Measurements from ENCODE around the gene TMEM38A. TPM values are rescaled to one million over a fixed set of nuclear protein-coding genes. Genes with fewer than 3 reads are reported as not detected.

Gene TMEM38A
- total and polyA plus RNA-seq, 9 of the 15 experiments (the other 6 are each of a cell fraction or from before 2014, with no cell fraction given) = 0.35 to 2.1 (median 1.2) TPM

DNA sequence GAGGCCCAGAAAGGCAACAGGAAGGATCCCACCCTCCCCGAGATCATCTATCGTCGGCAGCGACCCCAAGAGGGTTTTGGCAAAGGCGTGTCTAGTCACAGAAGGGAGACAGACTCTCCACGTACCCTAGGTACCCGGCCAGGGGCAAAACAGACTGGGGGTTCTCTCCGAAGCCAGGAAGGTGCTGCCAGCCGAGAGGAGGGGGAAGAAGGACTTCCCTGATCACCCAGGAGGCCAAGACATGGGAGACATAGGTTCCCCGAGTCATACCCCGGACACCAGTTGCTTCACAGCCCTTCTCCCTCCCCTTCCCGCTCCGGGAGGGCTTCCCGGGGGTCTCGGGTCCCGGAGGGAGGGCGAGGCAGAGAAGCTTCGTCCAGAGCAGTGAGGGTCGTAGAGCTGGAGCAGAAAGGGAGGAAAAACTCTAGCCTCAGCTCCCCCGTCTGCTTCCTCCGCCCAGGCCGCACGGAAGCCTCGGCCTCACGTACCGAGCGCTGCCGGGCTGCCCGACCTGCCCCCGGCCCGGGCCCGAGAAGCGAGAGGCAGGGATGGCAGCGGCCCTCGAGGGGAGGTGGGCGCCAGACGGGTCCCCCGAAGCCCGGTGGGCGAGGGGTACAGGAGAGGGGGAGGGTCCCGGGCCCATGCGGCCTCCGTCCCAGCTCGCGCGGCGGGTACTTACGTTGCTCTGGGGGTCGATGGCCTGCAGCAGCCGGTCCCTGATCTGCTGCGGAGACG lies 33.6 kb upstream of the TMEM38A start (continued):
- TF ChIP-seq, protein P1, sequence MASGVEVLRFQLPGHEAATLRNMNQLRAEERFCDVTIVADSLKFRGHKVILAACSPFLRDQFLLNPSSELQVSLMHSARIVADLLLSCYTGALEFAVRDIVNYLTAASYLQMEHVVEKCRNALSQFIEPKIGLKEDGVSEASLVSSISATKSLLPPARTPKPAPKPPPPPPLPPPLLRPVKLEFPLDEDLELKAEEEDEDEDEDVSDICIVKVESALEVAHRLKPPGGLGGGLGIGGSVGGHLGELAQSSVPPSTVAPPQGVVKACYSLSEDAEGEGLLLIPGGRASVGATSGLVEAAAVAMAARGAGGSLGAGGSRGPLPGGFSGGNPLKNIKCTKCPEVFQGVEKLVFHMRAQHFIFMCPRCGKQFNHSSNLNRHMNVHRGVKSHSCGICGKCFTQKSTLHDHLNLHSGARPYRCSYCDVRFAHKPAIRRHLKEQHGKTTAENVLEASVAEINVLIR (CRISPR knock-in tag; IDR thresholded peaks at IDR 0.05) = no peak
- no peak for TF ChIP-seq MCM7 (IDR thresholded peaks at IDR 0.05)
- TF ChIP-seq PCBP1 (IDR thresholded peaks at IDR 0.05; ENCODE audit: low read depth, low read length, poor library complexity, severe bottlenecking) = peak; percentile 63
- TF ChIP-seq, protein P2, sequence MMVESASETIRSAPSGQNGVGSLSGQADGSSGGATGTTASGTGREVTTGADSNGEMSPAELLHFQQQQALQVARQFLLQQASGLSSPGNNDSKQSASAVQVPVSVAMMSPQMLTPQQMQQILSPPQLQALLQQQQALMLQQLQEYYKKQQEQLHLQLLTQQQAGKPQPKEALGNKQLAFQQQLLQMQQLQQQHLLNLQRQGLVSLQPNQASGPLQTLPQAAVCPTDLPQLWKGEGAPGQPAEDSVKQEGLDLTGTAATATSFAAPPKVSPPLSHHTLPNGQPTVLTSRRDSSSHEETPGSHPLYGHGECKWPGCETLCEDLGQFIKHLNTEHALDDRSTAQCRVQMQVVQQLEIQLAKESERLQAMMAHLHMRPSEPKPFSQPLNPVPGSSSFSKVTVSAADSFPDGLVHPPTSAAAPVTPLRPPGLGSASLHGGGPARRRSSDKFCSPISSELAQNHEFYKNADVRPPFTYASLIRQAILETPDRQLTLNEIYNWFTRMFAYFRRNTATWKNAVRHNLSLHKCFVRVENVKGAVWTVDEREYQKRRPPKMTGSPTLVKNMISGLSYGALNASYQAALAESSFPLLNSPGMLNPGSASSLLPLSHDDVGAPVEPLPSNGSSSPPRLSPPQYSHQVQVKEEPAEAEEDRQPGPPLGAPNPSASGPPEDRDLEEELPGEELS (CRISPR knock-in tag; IDR thresholded peaks at IDR 0.05; ENCODE audit: borderline replicate concordance) = peak; percentile 69; the same call in 1 of the 2 replicates
- TF ChIP-seq, protein P3, sequence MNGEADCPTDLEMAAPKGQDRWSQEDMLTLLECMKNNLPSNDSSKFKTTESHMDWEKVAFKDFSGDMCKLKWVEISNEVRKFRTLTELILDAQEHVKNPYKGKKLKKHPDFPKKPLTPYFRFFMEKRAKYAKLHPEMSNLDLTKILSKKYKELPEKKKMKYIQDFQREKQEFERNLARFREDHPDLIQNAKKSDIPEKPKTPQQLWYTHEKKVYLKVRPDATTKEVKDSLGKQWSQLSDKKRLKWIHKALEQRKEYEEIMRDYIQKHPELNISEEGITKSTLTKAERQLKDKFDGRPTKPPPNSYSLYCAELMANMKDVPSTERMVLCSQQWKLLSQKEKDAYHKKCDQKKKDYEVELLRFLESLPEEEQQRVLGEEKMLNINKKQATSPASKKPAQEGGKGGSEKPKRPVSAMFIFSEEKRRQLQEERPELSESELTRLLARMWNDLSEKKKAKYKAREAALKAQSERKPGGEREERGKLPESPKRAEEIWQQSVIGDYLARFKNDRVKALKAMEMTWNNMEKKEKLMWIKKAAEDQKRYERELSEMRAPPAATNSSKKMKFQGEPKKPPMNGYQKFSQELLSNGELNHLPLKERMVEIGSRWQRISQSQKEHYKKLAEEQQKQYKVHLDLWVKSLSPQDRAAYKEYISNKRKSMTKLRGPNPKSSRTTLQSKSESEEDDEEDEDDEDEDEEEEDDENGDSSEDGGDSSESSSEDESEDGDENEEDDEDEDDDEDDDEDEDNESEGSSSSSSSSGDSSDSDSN (IDR thresholded peaks at IDR 0.05; ENCODE audit: borderline replicate concordance in 1 of 2, low read depth in 2 of 2, low read length in 2 of 2) = peak; percentile 100
- TF ChIP-seq RBBP5 (IDR thresholded peaks at IDR 0.05; ENCODE audit: borderline replicate concordance, insufficient read depth, low read length, poor library complexity, severe bottlenecking) = peak; percentile 87
- TF ChIP-seq, protein P4, sequence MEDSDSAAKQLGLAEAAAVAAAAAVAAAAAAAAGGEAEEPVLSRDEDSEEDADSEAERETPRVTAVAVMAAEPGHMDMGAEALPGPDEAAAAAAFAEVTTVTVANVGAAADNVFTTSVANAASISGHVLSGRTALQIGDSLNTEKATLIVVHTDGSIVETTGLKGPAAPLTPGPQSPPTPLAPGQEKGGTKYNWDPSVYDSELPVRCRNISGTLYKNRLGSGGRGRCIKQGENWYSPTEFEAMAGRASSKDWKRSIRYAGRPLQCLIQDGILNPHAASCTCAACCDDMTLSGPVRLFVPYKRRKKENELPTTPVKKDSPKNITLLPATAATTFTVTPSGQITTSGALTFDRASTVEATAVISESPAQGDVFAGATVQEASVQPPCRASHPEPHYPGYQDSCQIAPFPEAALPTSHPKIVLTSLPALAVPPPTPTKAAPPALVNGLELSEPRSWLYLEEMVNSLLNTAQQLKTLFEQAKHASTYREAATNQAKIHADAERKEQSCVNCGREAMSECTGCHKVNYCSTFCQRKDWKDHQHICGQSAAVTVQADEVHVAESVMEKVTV (CRISPR knock-in tag; IDR thresholded peaks at IDR 0.05) = no peak
- no peak for TF ChIP-seq NCOA4 (IDR thresholded peaks at IDR 0.05; ENCODE audit: partially characterized antibody)
- TF ChIP-seq, protein P5, sequence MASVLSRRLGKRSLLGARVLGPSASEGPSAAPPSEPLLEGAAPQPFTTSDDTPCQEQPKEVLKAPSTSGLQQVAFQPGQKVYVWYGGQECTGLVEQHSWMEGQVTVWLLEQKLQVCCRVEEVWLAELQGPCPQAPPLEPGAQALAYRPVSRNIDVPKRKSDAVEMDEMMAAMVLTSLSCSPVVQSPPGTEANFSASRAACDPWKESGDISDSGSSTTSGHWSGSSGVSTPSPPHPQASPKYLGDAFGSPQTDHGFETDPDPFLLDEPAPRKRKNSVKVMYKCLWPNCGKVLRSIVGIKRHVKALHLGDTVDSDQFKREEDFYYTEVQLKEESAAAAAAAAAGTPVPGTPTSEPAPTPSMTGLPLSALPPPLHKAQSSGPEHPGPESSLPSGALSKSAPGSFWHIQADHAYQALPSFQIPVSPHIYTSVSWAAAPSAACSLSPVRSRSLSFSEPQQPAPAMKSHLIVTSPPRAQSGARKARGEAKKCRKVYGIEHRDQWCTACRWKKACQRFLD (CRISPR knock-in tag; IDR thresholded peaks at IDR 0.05) = no peak
- TF ChIP-seq ZBTB17 (CRISPR knock-in tag; IDR thresholded peaks at IDR 0.05) = no peak
- peak; percentile 100 for TF ChIP-seq CHD1 (IDR thresholded peaks at IDR 0.05; ENCODE audit: low read length)
- no peak for TF ChIP-seq CCAR2 (IDR thresholded peaks at IDR 0.05; ENCODE audit: low read depth, low read length)
- TF ChIP-seq, protein P6, sequence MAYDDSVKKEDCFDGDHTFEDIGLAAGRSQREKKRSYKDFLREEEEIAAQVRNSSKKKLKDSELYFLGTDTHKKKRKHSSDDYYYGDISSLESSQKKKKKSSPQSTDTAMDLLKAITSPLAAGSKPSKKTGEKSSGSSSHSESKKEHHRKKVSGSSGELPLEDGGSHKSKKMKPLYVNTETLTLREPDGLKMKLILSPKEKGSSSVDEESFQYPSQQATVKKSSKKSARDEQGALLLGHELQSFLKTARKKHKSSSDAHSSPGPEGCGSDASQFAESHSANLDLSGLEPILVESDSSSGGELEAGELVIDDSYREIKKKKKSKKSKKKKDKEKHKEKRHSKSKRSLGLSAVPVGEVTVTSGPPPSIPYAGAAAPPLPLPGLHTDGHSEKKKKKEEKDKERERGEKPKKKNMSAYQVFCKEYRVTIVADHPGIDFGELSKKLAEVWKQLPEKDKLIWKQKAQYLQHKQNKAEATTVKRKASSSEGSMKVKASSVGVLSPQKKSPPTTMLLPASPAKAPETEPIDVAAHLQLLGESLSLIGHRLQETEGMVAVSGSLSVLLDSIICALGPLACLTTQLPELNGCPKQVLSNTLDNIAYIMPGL (CRISPR knock-in tag; IDR thresholded peaks at IDR 0.05) = peak; percentile 98
